ENCODE data around the gene GRID2. TPM values are rescaled to one million over a fixed set of nuclear protein-coding genes. Genes with fewer than 3 reads are reported as not detected.

Gene GRID2
- total and polyA plus RNA-seq, 10 of the 15 experiments (the other 5 are each of a cell fraction or from before 2014, with no cell fraction given), result not detected

DNA sequence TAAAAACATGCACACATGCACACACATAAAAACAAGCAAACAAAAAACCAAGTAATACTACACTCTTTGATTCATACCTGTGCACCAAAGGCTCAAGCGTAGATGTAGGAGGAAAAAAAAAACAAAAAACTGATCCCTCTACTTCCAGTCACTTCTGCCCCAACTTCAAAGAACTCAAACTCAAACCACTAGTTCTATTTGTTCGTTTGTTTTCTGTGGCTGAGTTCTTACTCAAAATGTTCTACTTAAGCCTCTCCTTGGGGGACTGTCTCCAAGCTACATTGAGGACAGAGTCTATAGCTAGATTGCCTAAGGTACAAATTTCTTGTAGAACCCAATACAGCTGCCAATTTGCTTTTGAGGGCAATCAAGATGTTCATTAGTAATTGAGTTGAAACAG lies 1353.8 kb downstream of the GRID2 start (continued):
- TF ChIP-seq, protein P1, sequence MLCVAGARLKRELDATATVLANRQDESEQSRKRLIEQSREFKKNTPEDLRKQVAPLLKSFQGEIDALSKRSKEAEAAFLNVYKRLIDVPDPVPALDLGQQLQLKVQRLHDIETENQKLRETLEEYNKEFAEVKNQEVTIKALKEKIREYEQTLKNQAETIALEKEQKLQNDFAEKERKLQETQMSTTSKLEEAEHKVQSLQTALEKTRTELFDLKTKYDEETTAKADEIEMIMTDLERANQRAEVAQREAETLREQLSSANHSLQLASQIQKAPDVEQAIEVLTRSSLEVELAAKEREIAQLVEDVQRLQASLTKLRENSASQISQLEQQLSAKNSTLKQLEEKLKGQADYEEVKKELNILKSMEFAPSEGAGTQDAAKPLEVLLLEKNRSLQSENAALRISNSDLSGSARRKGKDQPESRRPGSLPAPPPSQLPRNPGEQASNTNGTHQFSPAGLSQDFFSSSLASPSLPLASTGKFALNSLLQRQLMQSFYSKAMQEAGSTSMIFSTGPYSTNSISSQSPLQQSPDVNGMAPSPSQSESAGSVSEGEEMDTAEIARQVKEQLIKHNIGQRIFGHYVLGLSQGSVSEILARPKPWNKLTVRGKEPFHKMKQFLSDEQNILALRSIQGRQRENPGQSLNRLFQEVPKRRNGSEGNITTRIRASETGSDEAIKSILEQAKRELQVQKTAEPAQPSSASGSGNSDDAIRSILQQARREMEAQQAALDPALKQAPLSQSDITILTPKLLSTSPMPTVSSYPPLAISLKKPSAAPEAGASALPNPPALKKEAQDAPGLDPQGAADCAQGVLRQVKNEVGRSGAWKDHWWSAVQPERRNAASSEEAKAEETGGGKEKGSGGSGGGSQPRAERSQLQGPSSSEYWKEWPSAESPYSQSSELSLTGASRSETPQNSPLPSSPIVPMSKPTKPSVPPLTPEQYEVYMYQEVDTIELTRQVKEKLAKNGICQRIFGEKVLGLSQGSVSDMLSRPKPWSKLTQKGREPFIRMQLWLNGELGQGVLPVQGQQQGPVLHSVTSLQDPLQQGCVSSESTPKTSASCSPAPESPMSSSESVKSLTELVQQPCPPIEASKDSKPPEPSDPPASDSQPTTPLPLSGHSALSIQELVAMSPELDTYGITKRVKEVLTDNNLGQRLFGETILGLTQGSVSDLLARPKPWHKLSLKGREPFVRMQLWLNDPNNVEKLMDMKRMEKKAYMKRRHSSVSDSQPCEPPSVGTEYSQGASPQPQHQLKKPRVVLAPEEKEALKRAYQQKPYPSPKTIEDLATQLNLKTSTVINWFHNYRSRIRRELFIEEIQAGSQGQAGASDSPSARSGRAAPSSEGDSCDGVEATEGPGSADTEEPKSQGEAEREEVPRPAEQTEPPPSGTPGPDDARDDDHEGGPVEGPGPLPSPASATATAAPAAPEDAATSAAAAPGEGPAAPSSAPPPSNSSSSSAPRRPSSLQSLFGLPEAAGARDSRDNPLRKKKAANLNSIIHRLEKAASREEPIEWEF (IDR thresholded peaks at IDR 0.05; ENCODE audit: insufficient replicate concordance, low read depth, low read length), result no peak
- TF ChIP-seq RELA (IDR thresholded peaks at IDR 0.05; ENCODE audit: borderline replicate concordance, partially characterized antibody) (no peak), MEF2A (IDR thresholded peaks at IDR 0.05; ENCODE audit: insufficient read depth, low read depth, low read length) (no peak), TCF7 (IDR thresholded peaks at IDR 0.05; ENCODE audit: borderline replicate concordance) (peak; percentile 96), ZNF207 (IDR thresholded peaks at IDR 0.05; ENCODE audit: borderline replicate concordance) (no peak), BCL11A (IDR thresholded peaks at IDR 0.05; ENCODE audit: low read depth, low read length) (peak; percentile 62; the same call in 1 of the 2 replicates), KAT2A (conservative IDR thresholded peaks at IDR 0.05; ENCODE audit: control insufficient read depth, low read depth, low read length) (no peak), JUNB (IDR thresholded peaks at IDR 0.05) (peak; percentile 95), STAT1 (conservative IDR thresholded peaks at IDR 0.05) (no peak), SIN3A (IDR thresholded peaks at IDR 0.05; ENCODE audit: low read depth, low read length) (no peak), POLR2A (IDR thresholded peaks at IDR 0.05; ENCODE audit: low read depth, low read length) (no peak), GABPA (IDR thresholded peaks at IDR 0.05; ENCODE audit: low read depth) (peak; percentile 36; the same call in 1 of the 2 replicates), YY1 (IDR thresholded peaks at IDR 0.05; ENCODE audit: low read depth, low read length) (no peak), NFIC (IDR thresholded peaks at IDR 0.05; ENCODE audit: low read depth, low read length) (peak; percentile 73), FOXM1 (IDR thresholded peaks at IDR 0.05; ENCODE audit: low read depth, low read length) (no peak), BMI1 (IDR thresholded peaks at IDR 0.05; ENCODE audit: borderline replicate concordance) (0 out of 2 replicates have a peak, but pooled peaks have one; percentile 33), CEBPB (IDR thresholded peaks at IDR 0.05; ENCODE audit: borderline replicate concordance in 1 of 2, low read depth in 2 of 2, low read length in 2 of 2) (no peak), BACH1 (IDR thresholded peaks at IDR 0.05; ENCODE audit: borderline replicate concordance) (no peak), PML (IDR thresholded peaks at IDR 0.05; ENCODE audit: low read length) (no peak), RUNX3 (IDR thresholded peaks at IDR 0.05; ENCODE audit: low read length) (peak; percentile 80), EGR1 (IDR thresholded peaks at IDR 0.05; ENCODE audit: borderline replicate concordance in 1 of 2, low read depth in 2 of 2, low read length in 2 of 2) (no peak)
- TF ChIP-seq, protein P2, sequence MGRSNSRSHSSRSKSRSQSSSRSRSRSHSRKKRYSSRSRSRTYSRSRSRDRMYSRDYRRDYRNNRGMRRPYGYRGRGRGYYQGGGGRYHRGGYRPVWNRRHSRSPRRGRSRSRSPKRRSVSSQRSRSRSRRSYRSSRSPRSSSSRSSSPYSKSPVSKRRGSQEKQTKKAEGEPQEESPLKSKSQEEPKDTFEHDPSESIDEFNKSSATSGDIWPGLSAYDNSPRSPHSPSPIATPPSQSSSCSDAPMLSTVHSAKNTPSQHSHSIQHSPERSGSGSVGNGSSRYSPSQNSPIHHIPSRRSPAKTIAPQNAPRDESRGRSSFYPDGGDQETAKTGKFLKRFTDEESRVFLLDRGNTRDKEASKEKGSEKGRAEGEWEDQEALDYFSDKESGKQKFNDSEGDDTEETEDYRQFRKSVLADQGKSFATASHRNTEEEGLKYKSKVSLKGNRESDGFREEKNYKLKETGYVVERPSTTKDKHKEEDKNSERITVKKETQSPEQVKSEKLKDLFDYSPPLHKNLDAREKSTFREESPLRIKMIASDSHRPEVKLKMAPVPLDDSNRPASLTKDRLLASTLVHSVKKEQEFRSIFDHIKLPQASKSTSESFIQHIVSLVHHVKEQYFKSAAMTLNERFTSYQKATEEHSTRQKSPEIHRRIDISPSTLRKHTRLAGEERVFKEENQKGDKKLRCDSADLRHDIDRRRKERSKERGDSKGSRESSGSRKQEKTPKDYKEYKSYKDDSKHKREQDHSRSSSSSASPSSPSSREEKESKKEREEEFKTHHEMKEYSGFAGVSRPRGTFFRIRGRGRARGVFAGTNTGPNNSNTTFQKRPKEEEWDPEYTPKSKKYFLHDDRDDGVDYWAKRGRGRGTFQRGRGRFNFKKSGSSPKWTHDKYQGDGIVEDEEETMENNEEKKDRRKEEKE (IDR thresholded peaks at IDR 0.05), result no peak
- TF ChIP-seq, protein P3, sequence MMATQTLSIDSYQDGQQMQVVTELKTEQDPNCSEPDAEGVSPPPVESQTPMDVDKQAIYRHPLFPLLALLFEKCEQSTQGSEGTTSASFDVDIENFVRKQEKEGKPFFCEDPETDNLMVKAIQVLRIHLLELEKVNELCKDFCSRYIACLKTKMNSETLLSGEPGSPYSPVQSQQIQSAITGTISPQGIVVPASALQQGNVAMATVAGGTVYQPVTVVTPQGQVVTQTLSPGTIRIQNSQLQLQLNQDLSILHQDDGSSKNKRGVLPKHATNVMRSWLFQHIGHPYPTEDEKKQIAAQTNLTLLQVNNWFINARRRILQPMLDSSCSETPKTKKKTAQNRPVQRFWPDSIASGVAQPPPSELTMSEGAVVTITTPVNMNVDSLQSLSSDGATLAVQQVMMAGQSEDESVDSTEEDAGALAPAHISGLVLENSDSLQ (IDR thresholded peaks at IDR 0.05), result no peak

Data from GM12878 (cell line).